Thymus (tissue), 11 donors: ENCODE results near the gene SPOCK1. TPM values are rescaled to one million over a fixed set of nuclear protein-coding genes. Genes with fewer than 3 reads are reported as not detected.

Source experiments
- DNase-seq, 9 donors: peaks; one replicate each; pipeline ENCODE4 v3.0.0-alpha.2; 2013; ENCODE audit warnings: low spot score in 9 of 9, low read depth in 6 of 9, missing footprints in 1 of 9
- H3K27ac ChIP-seq, 2 donors: one replicate each; pipeline ENCODE4 v1.5.1; 2013; ENCODE audit warnings: control low read depth in 1 of 2, low read depth in 1 of 2, low read length in 1 of 2, mild to moderate bottlenecking in 1 of 2, moderate library complexity in 1 of 2
- H3K27me3 ChIP-seq, 2 donors: one replicate each; pipeline ENCODE4 v1.5.1; 2013; ENCODE audit warnings: low read length in 1 of 2; ENCODE audit not compliant: control insufficient read depth in 2 of 2, insufficient read depth in 1 of 2
- H3K36me3 ChIP-seq, 2 donors: one replicate each; pipeline ENCODE4 v1.5.1; 2013; ENCODE audit warnings: low read length in 1 of 2, mild to moderate bottlenecking in 1 of 2, moderate library complexity in 1 of 2; ENCODE audit not compliant: control insufficient read depth in 2 of 2, insufficient read depth in 2 of 2
- H3K4me1 ChIP-seq, 2 donors: one replicate each; pipeline ENCODE4 v1.5.1; 2013; ENCODE audit warnings: low read length in 2 of 2; ENCODE audit not compliant: control insufficient read depth in 2 of 2, insufficient read depth in 2 of 2
- H3K4me3 ChIP-seq, 2 donors: one replicate each; pipeline ENCODE4 v1.5.1; 2013; ENCODE audit warnings: low read length in 2 of 2, control low read depth in 1 of 2, mild to moderate bottlenecking in 1 of 2
- H3K9me3 ChIP-seq, 2 donors: one replicate each; pipeline ENCODE4 v1.5.1; 2013; ENCODE audit warnings: low read length in 1 of 2, mild to moderate bottlenecking in 1 of 2; ENCODE audit not compliant: control insufficient read depth in 2 of 2, insufficient read depth in 1 of 2
- WGBS: extraction: QIAGEN DNeasy Blood & Tissue Kit; methylation state at CpG from one replicate; pipeline ENCODE4 v1.1.7; 2013; 5-methylcytosine and 5-hydroxymethylcytosine counted together
- polyA plus RNA-seq: library from polyadenylated mRNA; stranded (reverse); fragments of 200-250 nt; gene quantifications from one replicate; pipeline ENCODE4 v1.2.3, GENCODE V29; 2013
- total RNA-seq: library from RNA; stranded (reverse); fragments of 120-200 nt; gene quantifications from one replicate; pipeline ENCODE4 v1.2.4, GENCODE V29; 2013
- donor health status: healthy.

The SPOCK1 gene
- total and polyA plus RNA-seq, 2 donors = 3.7 to 8.6 TPM

DNA sequence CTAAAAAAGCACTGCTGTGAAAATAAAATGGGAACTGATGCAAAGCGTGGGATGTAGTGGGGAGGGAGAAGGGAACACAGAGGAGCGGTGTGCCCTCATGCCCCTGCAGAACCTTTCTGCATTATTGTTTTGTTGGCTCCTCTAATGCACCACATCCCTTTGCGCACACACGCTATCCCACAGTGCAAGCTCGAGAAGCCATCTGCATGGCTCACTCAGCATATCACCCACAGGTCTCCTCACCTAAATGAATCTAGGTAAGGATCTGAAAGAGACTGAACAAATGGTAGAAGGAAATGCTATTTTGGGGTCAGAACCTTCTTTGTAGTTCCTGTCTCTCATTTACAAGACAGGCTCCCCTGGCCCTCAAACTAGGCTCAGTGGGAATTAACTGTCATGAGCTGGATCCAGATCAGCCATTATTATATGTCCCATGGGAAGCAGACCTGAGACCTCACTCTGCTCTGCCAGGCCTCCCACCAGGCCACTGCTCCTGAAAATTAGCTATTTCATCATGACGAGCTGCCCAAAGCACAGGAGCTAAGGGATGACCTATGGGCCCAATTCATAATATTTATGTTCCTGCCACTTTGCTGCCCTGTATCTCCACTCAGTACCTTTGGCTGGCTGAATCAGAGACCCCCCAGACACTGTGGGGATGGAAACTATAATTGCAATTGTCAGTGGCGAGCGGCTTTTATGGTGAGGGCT lies 169.4 kb downstream of the SPOCK1 start:
- Histone ChIP-seq H3K4me3 (no peak overlapping the region), H3K27me3 (no peaks in the 10 kb centered on the region), H3K4me1 (no peaks in the 10 kb centered on the region), H3K36me3 (no peaks in the 10 kb centered on the region), H3K27ac (no peak overlapping the region), H3K9me3 (no peaks in the 10 kb centered on the region)
- 96% methylated on average over 8 of the region's 8 CpGs for WGBS
- no peak for DNase-seq

DNA sequence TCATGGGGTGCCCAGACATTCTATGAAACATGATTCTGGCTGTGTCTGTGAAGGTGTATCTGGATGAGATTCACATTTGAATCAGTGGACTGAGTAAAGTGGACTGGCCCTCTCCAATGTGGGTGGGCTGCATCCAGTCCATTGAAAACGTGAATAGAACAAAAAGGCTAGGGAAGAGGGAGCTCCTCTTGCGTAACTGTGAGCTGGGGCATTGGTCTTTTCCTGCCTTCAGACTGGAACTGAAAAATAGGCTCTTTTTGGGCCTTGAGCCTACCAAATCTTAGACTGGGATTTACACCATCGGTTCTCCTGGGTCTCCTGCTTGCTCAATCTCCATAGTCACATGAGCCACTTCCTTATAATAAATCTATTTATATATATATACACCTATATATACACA lies 170.1 kb downstream of the SPOCK1 start:
- no peaks in the 10 kb centered on the region for H3K9me3 ChIP-seq
- no peaks in the 10 kb centered on the region for H3K4me1 ChIP-seq
- 92% methylated on average over 3 of the region's 3 CpGs for WGBS
- H3K36me3 ChIP-seq = no peaks in the 10 kb centered on the region
- DNase-seq = no peak
- no peak overlapping the region for H3K4me3 ChIP-seq
- no peak overlapping the region for H3K27ac ChIP-seq
- no peaks in the 10 kb centered on the region for H3K27me3 ChIP-seq

DNA sequence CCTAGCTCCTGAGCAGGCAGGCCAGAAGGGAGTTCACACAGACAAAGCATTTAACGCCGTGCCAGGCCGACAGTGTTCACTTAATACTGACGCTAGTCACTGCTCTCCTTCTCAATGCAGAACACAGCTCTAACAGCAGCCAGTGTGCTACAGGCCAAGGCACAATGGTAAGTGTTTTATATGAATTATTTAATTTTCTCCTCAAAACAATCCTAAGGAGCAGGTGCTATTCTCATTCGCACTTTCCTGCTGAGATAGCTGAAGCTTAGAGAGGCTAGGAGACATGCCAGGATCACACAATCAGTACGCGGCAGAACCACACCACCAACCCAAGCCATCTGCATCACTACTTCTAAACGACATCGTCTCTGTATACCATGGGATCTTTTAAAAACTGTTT lies 170.7 kb downstream of the SPOCK1 start:
- Histone ChIP-seq H3K27ac (no peak overlapping the region), H3K36me3 (no peaks in the 10 kb centered on the region), H3K4me3 (no peak overlapping the region), H3K27me3 (no peaks in the 10 kb centered on the region), H3K9me3 (no peaks in the 10 kb centered on the region), H3K4me1 (no peaks in the 10 kb centered on the region)
- DNase-seq = no peak
- WGBS = 96% methylated on average over 9 of the region's 9 CpGs

DNA sequence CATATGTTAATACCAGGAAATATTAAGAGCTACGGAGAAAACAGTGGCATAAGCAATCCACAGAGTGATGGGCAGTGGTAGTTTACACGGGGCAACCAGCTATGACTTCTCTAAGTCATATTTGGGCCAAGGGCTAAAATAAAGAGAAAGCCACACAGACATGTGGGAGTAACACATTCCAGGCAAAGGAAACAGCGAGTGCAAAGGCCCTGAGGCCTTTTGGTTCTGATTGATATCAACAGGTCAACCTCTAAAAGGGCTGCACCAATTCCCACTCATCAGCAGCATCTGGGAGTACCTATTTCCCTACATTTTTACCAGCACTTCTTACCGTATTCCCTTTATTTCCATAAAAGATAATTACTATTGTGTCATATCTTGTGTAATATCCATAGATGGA lies 173.4 kb downstream of the SPOCK1 start:
- Histone ChIP-seq H3K27ac (no peak overlapping the region), H3K4me3 (no peak overlapping the region), H3K36me3 (no peaks in the 10 kb centered on the region), H3K27me3 (no peaks in the 10 kb centered on the region), H3K4me1 (no peaks in the 10 kb centered on the region), H3K9me3 (no peaks in the 10 kb centered on the region)
- DNase-seq = no peak
- WGBS = 93% methylated on average over 4 of the region's 4 CpGs

DNA sequence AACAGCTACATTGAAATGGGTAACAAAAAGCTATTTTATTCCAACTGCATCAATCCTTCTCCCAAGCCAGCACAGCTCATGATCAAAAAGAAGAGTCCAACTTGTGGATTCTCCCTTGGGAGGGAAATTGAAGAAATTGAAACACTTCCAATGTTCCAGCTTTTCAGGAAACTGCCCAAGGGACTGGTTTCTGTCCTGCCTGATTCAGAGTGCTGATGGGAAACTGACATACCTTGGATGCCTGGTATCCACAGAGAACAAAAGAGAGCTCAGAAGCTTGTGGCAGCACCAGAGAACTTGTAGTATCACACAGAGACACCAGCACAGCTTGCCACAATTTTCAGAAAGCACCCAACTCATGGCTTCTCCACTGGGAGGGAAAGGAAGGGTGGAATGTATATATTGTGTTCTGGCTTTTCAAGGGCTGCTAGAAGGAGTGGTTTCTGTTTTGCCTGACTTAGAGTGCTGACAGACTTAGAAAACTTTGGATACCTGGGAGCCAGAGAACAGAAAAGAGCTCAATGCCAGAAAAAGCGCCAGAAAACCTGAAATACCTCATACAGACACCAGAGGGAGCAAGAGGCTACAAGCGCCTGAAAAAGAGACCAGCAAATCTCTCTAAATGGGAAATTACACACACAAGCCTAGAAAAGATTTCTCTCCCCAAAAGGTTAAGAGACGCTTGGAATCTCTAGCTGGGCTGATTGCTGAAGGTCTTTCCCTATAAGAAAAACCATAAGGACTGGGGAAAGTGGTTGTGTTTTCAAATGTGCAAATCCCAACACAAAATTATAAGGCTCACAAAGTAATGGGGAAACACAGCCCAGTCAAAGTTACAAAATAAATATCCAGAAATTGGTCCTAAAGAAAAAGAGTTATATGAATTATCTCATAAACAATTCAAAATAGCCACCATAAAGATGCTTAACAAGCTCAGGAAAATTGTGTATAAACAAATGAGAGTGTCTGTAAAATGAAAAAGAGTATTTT lies 178.8 kb downstream of the SPOCK1 start:
- no peaks in the 10 kb centered on the region for H3K9me3 ChIP-seq
- peak in 6 of 9 donors; percentile 13 to 51 (median 28) for DNase-seq
- H3K27ac ChIP-seq = no peak overlapping the region
- 9% methylated on average over 3 of the region's 3 CpGs for WGBS
- no peaks in the 10 kb centered on the region for H3K4me1 ChIP-seq
- no peaks in the 10 kb centered on the region for H3K27me3 ChIP-seq
- H3K4me3 ChIP-seq = no peak overlapping the region
- H3K36me3 ChIP-seq = no peaks in the 10 kb centered on the region

DNA sequence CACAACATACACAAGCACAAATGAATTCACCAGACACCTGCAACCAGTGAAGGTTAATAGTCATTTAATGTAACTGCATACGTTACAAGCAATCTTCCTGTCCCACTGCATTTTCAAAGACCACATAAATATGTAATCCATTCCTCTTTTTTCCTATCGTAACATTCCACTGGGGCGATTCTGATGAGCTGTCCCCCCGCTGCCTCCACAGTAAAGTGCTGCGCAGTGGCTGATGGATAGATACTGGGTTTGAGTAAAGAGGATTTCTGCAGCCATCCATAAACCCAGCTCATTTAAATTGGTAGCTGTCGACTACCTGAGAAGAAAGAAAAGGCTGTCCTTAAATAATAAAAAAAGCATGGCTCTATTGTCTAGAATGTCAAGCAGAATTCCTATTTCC lies 181.1 kb downstream of the SPOCK1 start:
- no peak for DNase-seq
- H3K36me3 ChIP-seq = no peaks in the 10 kb centered on the region
- H3K27ac ChIP-seq = no peak overlapping the region
- no peaks in the 10 kb centered on the region for H3K27me3 ChIP-seq
- H3K4me3 ChIP-seq = no peak overlapping the region
- H3K4me1 ChIP-seq = no peaks in the 10 kb centered on the region
- H3K9me3 ChIP-seq = no peaks in the 10 kb centered on the region
- WGBS = 94% methylated on average over 6 of the region's 6 CpGs

DNA sequence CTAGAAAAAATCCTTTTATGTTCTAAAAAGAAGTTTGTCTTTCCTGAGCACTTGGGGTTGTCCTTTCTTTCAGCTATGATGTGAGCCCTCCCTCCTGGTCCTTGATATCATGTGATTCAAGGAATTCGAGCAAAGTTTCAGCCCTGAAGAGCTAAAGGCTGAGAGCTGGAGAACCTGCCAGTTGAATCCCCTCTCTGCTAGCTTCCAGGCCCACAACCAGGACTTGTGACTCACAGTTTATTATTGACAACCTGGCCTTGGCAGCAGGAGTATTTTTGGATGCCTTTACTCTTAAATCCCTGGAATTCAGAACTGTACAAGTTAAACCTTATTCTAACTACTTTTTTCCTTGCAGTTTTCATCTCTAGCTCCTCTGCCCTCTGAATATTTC lies 182.8 kb downstream of the SPOCK1 start:
- Histone ChIP-seq H3K27ac (no peak overlapping the region), H3K27me3 (no peaks in the 10 kb centered on the region), H3K4me3 (no peak overlapping the region), H3K4me1 (no peaks in the 10 kb centered on the region), H3K9me3 (no peaks in the 10 kb centered on the region), H3K36me3 (no peaks in the 10 kb centered on the region)
- WGBS = 58% methylated on average over 1 of the region's 1 CpG
- DNase-seq = no peak

DNA sequence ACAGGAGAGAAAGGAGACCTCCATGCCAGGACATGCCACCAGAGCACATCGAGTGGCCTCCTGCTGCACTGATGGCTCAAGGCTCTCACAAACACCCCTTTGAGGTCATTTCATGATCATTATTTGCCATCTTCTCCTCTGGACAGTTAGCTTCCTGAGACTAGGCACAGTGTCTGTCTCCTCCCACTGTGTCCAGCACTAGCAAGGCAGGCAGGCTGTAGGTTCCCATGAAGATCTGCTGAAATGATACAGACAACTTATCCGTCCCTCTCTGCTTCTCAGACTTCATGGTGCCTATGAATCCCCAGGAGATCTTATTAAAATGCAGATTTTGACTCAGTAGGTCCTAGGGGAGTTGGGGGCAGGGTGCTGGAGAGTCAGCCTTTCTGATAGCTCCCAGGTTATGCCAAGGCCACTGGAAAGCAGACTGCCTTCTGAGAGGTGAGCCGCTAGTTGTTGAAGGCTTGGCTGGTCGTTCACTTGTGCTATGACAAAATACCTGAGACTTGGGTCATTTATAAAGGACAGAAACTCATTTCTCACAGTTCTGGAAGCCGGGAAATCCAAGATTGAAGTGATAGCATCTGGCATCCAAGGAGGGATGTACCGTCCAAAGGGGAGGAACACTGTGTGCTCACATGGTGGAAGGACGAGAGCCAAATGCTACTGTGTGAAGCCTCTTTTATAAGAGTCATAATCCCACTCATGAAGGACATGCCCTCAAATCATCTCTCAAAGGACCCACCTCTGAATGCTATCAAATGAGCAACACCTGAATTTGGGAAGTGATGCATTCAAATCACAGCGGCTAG lies 183.4 kb downstream of the SPOCK1 start:
- 87% methylated on average over 8 of the region's 8 CpGs for WGBS

More for the DNA sequence above, 183.4 kb downstream of the SPOCK1 start:
- Histone ChIP-seq H3K9me3 (no peaks in the 10 kb centered on the region), H3K27ac (no peak overlapping the region), H3K36me3 (no peaks in the 10 kb centered on the region), H3K27me3 (no peaks in the 10 kb centered on the region), H3K4me3 (no peak overlapping the region), H3K4me1 (no peaks in the 10 kb centered on the region)
- DNase-seq = no peak
